GM12864 (cell line): ENCODE data around the gene FASTKD3.

Experiments used
- DNase-seq: peaks from one replicate; pipeline ENCODE4 v3.0.0-alpha.2; 2011; ENCODE audit warnings: low read depth
- H3K4me3 ChIP-seq: 2 replicates; pipeline ENCODE4 v1.5.1; 2011; ENCODE audit warnings: mild to moderate bottlenecking, low read depth, low read length, control low read depth
- CTCF ChIP-seq: IDR thresholded peaks from 2 replicates; pipeline ENCODE4 v1.5.1; 2011; ENCODE audit warnings: low read depth, mild to moderate bottlenecking, moderate library complexity, low read length, control low read depth, inconsistent platforms; ENCODE audit errors: missing control alignments

Gene FASTKD3

GRCh38 chr5:7813576-7813975 is 55.3 kb downstream of the FASTKD3 start:
- H3K4me3 ChIP-seq = no peak overlapping the region
- DNase-seq = no peak
- TF ChIP-seq CTCF = no peak

GRCh38 chr5:7813007-7813406 is 55.8 kb downstream of the FASTKD3 start:
- TF ChIP-seq CTCF = no peak
- DNase-seq = no peak

GRCh38 chr5:7811715-7812114 is 57.1 kb downstream of the FASTKD3 start:
- no peak for DNase-seq
- no peak overlapping the region for H3K4me3 ChIP-seq
- TF ChIP-seq CTCF = no peak

More at GRCh38 chr5:7813007-7813406, 55.8 kb downstream of the FASTKD3 start:
- no peak overlapping the region for H3K4me3 ChIP-seq
